Activated CD4-positive, alpha-beta memory T cell treated with anti-CD3 and anti-CD28 coated beads for 36 hours (primary cell): Measurements from ENCODE around the gene MARK1. TPM values are rescaled to one million over a fixed set of nuclear protein-coding genes. Genes with fewer than 3 reads are reported as not detected.

Experiments used
- CTCF ChIA-PET: fragments of 350-600 bp; sonication (Branson Sonifier 250); formaldehyde crosslinking; loops from one replicate; lab custom pipeline; 2021; ENCODE audit warnings: antibody characterized with exemption, inconsistent platforms; lab: Charles Lee
- POLR2A ChIA-PET: fragments of 350-600 bp; sonication (Branson Sonifier 250); formaldehyde crosslinking; loops from one replicate; lab custom pipeline; 2021; ENCODE audit warnings: antibody characterized with exemption; lab: Charles Lee
- DNase-seq: peaks from one replicate; pipeline ENCODE4 v3.0.0-alpha.2; 2020
- H3K27ac Mint-ChIP-seq: one replicate; pipeline ENCODE4 v1.8.0; 2021; ENCODE audit warnings: mixed read lengths
- H3K27me3 Mint-ChIP-seq: one replicate; pipeline ENCODE4 v1.8.0; 2021; ENCODE audit warnings: mixed read lengths
- H3K36me3 Mint-ChIP-seq: one replicate; pipeline ENCODE4 v1.8.0; 2021; ENCODE audit warnings: mixed read lengths
- H3K4me1 Mint-ChIP-seq: one replicate; pipeline ENCODE4 v1.8.0; 2021; ENCODE audit warnings: low read depth, mixed read lengths
- H3K4me3 Mint-ChIP-seq: one replicate; pipeline ENCODE4 v1.8.0; 2021; ENCODE audit warnings: mild to moderate bottlenecking, mixed read lengths
- H3K9me3 Mint-ChIP-seq: one replicate; pipeline ENCODE4 v1.8.0; 2021; ENCODE audit warnings: mixed read lengths
- intact Hi-C: fragments of 100-400 bp; cut with micrococcal nuclease; formaldehyde crosslinking; loops from one replicate; pipeline ENCODE4 v1.15.1; 2023
- total RNA-seq, 2 experiments: library from RNA; stranded (reverse); gene quantifications; one replicate each; pipeline ENCODE4 v1.2.3, GENCODE V29; 2021

The MARK1 gene
- total RNA-seq, 2 experiments from 2014 or later: not detected

- Mint-ChIP-seq H3K36me3 (no peaks in the 10 kb centered on the region), H3K27me3 (no peaks in the 10 kb centered on the region), H3K27ac (no peak overlapping the region), H3K9me3 (no peaks in the 10 kb centered on the region), H3K4me3 (no peak overlapping the region), H3K4me1 (no peaks in the 10 kb centered on the region)
- ChIA-PET POLR2A (no interaction called here), CTCF (no interaction called here)
- intact Hi-C loops: no loop called here
- DNase-seq: no peak
Observed at GRCh38 chr1:220696863-220697231, 168.9 kb downstream of the MARK1 start.

GRCh38 chr1:220697326-220697725 lies 169.4 kb downstream of the MARK1 start:
- H3K36me3 Mint-ChIP-seq: no peaks in the 10 kb centered on the region
- ChIA-PET POLR2A (no interaction called here), CTCF (no interaction called here)
- DNase-seq: no peak
- H3K9me3 Mint-ChIP-seq: no peaks in the 10 kb centered on the region
- peaks cover 3% of the 10 kb centered on the region for H3K27me3 Mint-ChIP-seq
- no peak overlapping the region for H3K4me3 Mint-ChIP-seq
- H3K27ac Mint-ChIP-seq: no peak overlapping the region
- H3K4me1 Mint-ChIP-seq: no peaks in the 10 kb centered on the region
- intact Hi-C loops: no loop called here

GRCh38 chr1:220698607-220699016 lies 170.7 kb downstream of the MARK1 start:
- H3K4me3 Mint-ChIP-seq: no peak overlapping the region
- peaks cover 7% of the 10 kb centered on the region for H3K27me3 Mint-ChIP-seq
- H3K27ac Mint-ChIP-seq: no peak overlapping the region
- no peaks in the 10 kb centered on the region for H3K36me3 Mint-ChIP-seq
- no peaks in the 10 kb centered on the region for H3K9me3 Mint-ChIP-seq
- intact Hi-C loops: no loop called here
- H3K4me1 Mint-ChIP-seq: no peaks in the 10 kb centered on the region
- CTCF ChIA-PET: interaction anchor here (0.7 kb wide), 1 partner anchor 19 kb away, joined by 3 read pairs; no protein-coding TSS in a partner anchor
- POLR2A ChIA-PET: no interaction called here
- no peak for DNase-seq

- peaks cover 9% of the 10 kb centered on the region for H3K27me3 Mint-ChIP-seq
- H3K9me3 Mint-ChIP-seq: no peaks in the 10 kb centered on the region
- H3K4me3 Mint-ChIP-seq: no peak overlapping the region
- no peaks in the 10 kb centered on the region for H3K4me1 Mint-ChIP-seq
- intact Hi-C loops: no loop called here
- H3K36me3 Mint-ChIP-seq: no peaks in the 10 kb centered on the region
- H3K27ac Mint-ChIP-seq: no peak overlapping the region
- POLR2A ChIA-PET: no interaction called here
- CTCF ChIA-PET: interaction anchor here (0.7 kb wide), 1 partner anchor 19 kb away, joined by 3 read pairs; no protein-coding TSS in a partner anchor
- no peak for DNase-seq
Observed at GRCh38 chr1:220699044-220699443, 171.1 kb downstream of the MARK1 start.

DNA sequence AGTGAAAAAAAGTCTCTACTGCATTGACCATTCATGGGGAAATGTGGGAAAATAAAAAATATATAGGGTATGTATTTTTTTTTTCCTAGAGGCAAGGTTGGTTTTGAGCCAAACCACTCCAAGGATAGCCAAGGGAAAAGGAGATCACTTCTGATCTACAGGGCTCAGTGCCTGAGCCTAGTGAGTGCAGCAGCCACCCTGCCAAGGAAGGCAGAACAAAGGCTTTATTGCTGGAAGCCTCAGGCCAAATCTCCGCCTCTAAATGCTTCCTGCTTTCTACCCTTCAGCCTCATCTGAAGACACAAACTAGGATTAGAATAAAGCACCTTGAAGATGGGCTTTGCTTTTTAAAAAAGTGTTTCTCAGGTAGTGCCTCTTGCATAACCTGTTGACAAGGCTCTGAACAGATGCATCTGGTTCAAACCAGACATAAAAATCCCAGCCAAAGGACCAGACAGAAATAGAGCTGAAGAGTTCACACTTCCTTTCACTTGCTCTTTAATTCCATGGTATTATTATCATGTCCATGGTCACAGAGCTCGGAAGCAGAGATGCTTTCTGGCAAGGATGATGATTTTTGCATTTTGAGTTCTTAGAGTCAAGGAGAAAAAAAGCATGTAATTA lies 172.7 kb downstream of the MARK1 start:
- POLR2A ChIA-PET: no interaction called here
- intact Hi-C loops: no loop called here
- Mint-ChIP-seq H3K27me3 (peaks cover 11% of the 10 kb centered on the region), H3K4me1 (no peaks in the 10 kb centered on the region), H3K9me3 (no peaks in the 10 kb centered on the region), H3K36me3 (no peaks in the 10 kb centered on the region), H3K27ac (no peak overlapping the region), H3K4me3 (no peak overlapping the region)
- no peak for DNase-seq
- CTCF ChIA-PET: interaction anchor here (0.9 kb wide), 1 partner anchor 33 kb away, joined by 3 read pairs; no protein-coding TSS in a partner anchor

DNA sequence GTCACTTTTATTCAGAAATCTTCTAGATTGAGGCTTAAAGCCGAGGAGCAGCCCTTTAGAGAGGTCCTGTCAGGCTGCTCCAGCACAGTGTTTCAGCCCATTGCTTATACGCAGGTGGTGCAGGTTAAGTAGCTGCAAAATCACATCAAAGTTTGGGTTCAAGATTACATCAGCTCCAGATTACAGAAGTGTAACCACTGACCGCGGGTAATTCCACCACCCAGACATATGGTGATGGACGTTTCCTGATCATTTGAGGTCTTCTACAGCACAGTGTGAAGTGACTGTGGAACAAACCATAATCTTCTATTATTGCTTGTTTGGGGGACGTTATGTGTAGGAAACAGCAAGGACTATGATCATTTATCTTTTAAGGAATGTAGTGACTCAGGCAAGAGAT lies 174.0 kb downstream of the MARK1 start:
- H3K9me3 Mint-ChIP-seq: no peaks in the 10 kb centered on the region
- POLR2A ChIA-PET: no interaction called here
- intact Hi-C loops: no loop called here
- peaks cover 11% of the 10 kb centered on the region for H3K27me3 Mint-ChIP-seq
- H3K27ac Mint-ChIP-seq: no peak overlapping the region
- CTCF ChIA-PET: interaction anchor here (2.2 kb wide), 1 partner anchor 73 kb away, joined by 5 read pairs; no protein-coding TSS in a partner anchor
- H3K4me1 Mint-ChIP-seq: no peaks in the 10 kb centered on the region
- no peak for DNase-seq
- H3K4me3 Mint-ChIP-seq: no peak overlapping the region
- no peaks in the 10 kb centered on the region for H3K36me3 Mint-ChIP-seq

DNA sequence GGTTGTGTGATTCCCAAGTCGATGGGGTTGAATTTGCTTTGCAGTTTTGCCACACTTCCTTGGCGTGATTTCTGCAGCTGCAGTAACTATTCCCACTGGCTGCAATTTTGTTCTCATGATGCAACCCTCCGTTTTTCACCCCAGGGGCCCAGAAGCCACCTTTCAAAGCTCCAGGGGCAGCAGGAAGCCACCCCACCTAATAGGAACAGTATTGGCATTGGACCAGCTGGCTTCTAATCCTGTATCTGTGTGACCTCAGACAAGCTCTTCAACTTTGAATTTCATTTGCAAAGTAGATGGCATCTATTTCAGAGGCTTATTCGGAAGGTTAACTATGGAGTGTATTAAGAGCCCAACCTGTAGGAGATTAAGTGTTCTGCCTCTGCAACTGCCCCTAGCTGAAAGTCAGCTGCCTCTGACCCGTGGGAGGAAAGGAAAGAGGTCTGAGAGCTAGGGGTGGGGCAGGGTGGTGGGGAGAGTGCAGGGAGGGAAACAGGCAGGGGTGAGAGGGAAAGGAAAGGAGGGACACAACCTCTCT lies 174.9 kb downstream of the MARK1 start:
- H3K27me3 Mint-ChIP-seq: peaks cover 11% of the 10 kb centered on the region
- no peak overlapping the region for H3K27ac Mint-ChIP-seq
- H3K4me3 Mint-ChIP-seq: no peak overlapping the region
- H3K36me3 Mint-ChIP-seq: no peaks in the 10 kb centered on the region
- no peak for DNase-seq
- POLR2A ChIA-PET: no interaction called here
- intact Hi-C loops: no loop called here
- H3K9me3 Mint-ChIP-seq: no peaks in the 10 kb centered on the region
- CTCF ChIA-PET: interaction anchor here (2.2 to 2.6 kb wide), 2 partner anchors 31 to 72 kb away, joined by 5 to 15 read pairs; no protein-coding TSS in a partner anchor
- H3K4me1 Mint-ChIP-seq: no peaks in the 10 kb centered on the region

GRCh38 chr1:220703305-220703704 lies 175.4 kb downstream of the MARK1 start:
- Mint-ChIP-seq H3K36me3 (no peaks in the 10 kb centered on the region), H3K9me3 (no peaks in the 10 kb centered on the region), H3K4me3 (no peak overlapping the region), H3K27me3 (peaks cover 11% of the 10 kb centered on the region), H3K4me1 (no peaks in the 10 kb centered on the region), H3K27ac (no peak overlapping the region)
- no peak for DNase-seq
- ChIA-PET CTCF (interaction anchor here (2.2 to 2.6 kb wide), 2 partner anchors 30 to 72 kb away, joined by 5 to 15 read pairs; no protein-coding TSS in a partner anchor), POLR2A (no interaction called here)
- intact Hi-C loops: no loop called here

- ChIA-PET CTCF (interaction anchor here (1.2 kb wide), 1 partner anchor 27 kb away, joined by 3 read pairs; no protein-coding TSS in a partner anchor), POLR2A (no interaction called here)
- Mint-ChIP-seq H3K4me1 (no peaks in the 10 kb centered on the region), H3K27me3 (peaks cover 11% of the 10 kb centered on the region), H3K27ac (no peak overlapping the region), H3K4me3 (no peak overlapping the region), H3K36me3 (no peaks in the 10 kb centered on the region), H3K9me3 (no peaks in the 10 kb centered on the region)
- intact Hi-C loops: no loop called here
- no peak for DNase-seq
Observed at GRCh38 chr1:220705782-220706181, 177.8 kb downstream of the MARK1 start.

- CTCF ChIA-PET: interaction anchor here (1.2 kb wide), 1 partner anchor 27 kb away, joined by 3 read pairs; no protein-coding TSS in a partner anchor
- intact Hi-C loops: no loop called here
- no peaks in the 10 kb centered on the region for H3K36me3 Mint-ChIP-seq
- no peaks in the 10 kb centered on the region for H3K9me3 Mint-ChIP-seq
- POLR2A ChIA-PET: no interaction called here
- H3K27ac Mint-ChIP-seq: no peak overlapping the region
- no peak for DNase-seq
- no peak overlapping the region for H3K4me3 Mint-ChIP-seq
- no peaks in the 10 kb centered on the region for H3K4me1 Mint-ChIP-seq
- H3K27me3 Mint-ChIP-seq: peaks cover 11% of the 10 kb centered on the region
Observed at GRCh38 chr1:220706480-220706879, 178.5 kb downstream of the MARK1 start.

DNA sequence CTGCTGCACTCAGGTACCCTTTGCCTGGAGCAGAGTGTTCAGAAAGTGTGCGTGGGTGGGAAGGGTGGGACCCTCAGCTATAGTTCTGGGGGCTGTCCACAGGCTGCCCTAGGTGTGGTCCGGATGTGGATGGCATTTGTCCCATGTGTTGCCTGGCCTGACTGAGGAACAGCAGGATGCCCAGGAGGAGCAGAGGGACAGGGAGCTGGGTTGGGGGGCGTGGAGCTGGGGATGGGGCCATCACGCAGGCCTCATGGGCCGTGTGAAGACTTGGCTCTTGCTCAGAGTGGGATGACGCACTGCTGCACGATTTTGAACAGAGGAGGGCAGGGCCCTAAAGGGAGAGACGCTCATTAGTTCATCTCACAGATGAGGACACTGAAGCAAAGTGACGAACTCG lies 179.2 kb downstream of the MARK1 start:
- CTCF ChIA-PET: no interaction called here
- no peaks in the 10 kb centered on the region for H3K4me1 Mint-ChIP-seq
- H3K36me3 Mint-ChIP-seq: no peaks in the 10 kb centered on the region
- no peak overlapping the region for H3K27ac Mint-ChIP-seq
- H3K27me3 Mint-ChIP-seq: peaks cover 10% of the 10 kb centered on the region
- no peaks in the 10 kb centered on the region for H3K9me3 Mint-ChIP-seq
- intact Hi-C loops: no loop called here
- POLR2A ChIA-PET: no interaction called here
- H3K4me3 Mint-ChIP-seq: no peak overlapping the region
- no peak for DNase-seq

DNA sequence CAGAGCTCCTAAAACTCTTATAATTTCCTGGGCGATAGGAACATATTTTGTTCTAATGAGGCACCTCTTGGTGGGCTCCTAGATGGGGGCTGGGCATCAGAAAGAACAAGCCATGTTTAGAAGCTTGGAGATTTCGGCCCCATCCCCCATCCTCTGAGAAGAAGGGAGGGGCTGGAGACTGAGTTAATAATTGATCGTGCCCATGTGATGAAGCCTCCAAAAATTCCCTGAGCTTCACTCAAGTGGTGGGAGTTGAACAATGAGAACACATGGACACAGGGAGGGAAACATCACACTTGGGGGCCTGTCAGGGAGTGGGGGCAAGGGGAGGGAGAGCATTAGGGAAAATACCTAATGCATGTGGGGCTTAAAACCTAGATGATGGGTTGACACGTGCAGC lies 180.3 kb downstream of the MARK1 start:
- intact Hi-C loops: no loop called here
- peaks cover 4% of the 10 kb centered on the region for H3K27me3 Mint-ChIP-seq
- ChIA-PET CTCF (no interaction called here), POLR2A (no interaction called here)
- H3K27ac Mint-ChIP-seq: no peak overlapping the region
- no peaks in the 10 kb centered on the region for H3K4me1 Mint-ChIP-seq
- DNase-seq: no peak
- no peaks in the 10 kb centered on the region for H3K36me3 Mint-ChIP-seq
- H3K4me3 Mint-ChIP-seq: no peak overlapping the region
- H3K9me3 Mint-ChIP-seq: no peaks in the 10 kb centered on the region
